ENCODE measurements around the gene ATG16L2.

The ATG16L2 gene

DNA sequence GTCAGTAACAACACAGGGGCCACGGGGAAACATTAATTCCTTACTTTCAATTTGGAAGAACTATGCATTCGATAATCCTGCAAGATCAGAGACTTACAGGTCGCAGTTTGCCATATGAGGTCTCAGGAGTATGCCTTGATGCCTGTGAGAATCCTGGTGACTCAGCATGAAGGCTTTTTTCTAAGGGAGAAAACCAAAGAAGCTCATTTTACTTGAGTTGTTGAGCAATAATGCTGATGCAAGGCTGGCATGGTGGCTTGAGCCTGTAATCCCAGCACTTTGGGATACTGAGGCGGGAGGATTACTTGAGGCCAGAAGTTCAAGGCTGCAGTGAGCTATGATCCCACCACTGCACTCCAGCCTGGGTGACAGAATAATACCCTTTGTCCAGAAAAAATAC lies 26.6 kb downstream of the ATG16L2 start:
- no peak for DNase-seq (ENCODE audit: insufficient read length, low spot score)
- no peak for FAIRE-seq
- TF ChIP-seq, protein P1, sequence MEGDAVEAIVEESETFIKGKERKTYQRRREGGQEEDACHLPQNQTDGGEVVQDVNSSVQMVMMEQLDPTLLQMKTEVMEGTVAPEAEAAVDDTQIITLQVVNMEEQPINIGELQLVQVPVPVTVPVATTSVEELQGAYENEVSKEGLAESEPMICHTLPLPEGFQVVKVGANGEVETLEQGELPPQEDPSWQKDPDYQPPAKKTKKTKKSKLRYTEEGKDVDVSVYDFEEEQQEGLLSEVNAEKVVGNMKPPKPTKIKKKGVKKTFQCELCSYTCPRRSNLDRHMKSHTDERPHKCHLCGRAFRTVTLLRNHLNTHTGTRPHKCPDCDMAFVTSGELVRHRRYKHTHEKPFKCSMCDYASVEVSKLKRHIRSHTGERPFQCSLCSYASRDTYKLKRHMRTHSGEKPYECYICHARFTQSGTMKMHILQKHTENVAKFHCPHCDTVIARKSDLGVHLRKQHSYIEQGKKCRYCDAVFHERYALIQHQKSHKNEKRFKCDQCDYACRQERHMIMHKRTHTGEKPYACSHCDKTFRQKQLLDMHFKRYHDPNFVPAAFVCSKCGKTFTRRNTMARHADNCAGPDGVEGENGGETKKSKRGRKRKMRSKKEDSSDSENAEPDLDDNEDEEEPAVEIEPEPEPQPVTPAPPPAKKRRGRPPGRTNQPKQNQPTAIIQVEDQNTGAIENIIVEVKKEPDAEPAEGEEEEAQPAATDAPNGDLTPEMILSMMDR (IDR thresholded peaks at IDR 0.05; ENCODE audit: insufficient read depth, missing control alignments), result no peak

DNA sequence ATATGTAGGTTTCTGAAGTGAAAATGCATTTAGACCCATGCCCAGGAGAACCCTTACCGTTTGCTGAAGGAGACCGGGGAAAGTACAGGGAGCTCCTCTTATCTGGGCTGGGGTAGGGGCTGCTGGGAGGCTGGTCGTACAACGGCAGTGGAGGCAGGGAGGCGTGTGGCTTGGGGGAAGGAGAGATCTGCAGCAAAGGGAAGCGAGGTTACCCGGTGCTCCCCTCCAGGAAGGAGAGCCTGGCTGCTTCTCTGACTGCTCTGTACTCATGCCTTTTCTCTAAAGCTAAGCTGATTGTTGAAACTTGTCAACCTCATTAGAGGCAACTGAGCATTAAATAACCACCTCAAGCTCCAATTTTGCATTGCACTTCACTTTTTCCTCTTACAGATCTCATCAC lies 27.2 kb downstream of the ATG16L2 start:
- FAIRE-seq (no peak), DNase-seq (ENCODE audit: insufficient read length, low spot score) (no peak)
- TF ChIP-seq, protein P1 (IDR thresholded peaks at IDR 0.05; ENCODE audit: insufficient read depth, missing control alignments), result no peak

DNA sequence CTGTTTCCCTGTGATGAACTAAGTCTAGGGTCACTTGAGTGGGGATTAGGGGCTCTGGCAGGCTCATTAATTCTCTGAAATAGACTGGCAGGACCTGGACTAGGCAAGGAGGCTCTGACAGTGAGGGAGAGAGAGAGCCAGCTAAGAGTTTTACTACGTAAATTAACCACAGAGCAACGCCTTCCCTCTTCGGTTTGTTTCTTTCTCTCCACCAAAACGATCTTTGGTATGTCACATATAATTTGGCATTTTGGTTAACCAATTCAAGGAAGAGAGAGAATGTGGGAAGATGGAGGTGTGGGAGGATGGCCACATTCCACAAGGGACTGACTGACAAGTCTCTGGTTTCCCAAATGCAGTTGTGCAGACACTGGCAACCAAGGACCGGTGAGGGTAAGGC lies 27.9 kb downstream of the ATG16L2 start:
- DNase-seq (ENCODE audit: insufficient read length, low spot score), result no peak
- TF ChIP-seq, protein P1 (IDR thresholded peaks at IDR 0.05; ENCODE audit: insufficient read depth, missing control alignments), result no peak
- FAIRE-seq, result no peak

DNA sequence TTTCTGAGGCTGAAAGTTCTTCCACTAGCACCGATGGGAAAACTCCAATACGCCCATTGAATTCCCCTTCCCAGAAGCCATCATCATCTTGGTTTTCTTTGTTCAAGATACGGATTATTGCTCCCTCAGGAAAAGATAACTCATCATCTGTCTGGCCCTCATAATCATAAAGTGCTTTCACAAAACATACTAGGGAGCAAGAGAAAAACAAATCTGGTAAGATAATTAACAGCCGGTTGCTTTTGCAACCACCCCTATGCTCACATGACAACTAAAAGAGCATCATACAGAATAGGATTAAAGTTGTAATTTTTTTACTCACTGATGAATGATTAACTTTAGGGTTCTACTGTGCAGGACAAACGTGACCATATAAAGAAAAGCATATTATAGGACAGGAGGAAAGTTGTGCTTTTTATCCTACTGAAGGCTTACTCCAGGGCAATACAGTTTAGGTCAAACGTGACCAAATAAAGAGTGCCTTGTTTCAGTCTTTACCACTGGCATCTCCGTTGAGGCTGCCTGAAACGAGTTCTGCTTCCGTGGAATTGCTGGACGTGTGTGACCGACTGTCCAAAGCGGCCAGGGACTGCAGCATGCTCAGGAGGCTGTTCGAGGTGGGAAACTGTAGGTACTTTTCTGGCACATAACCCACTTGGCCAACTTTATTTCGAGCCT lies 28.6 kb downstream of the ATG16L2 start:
- TF ChIP-seq, protein P1 (IDR thresholded peaks at IDR 0.05; ENCODE audit: insufficient read depth, missing control alignments), result no peak
- DNase-seq (ENCODE audit: insufficient read length, low spot score) (no peak), FAIRE-seq (no peak)

DNA sequence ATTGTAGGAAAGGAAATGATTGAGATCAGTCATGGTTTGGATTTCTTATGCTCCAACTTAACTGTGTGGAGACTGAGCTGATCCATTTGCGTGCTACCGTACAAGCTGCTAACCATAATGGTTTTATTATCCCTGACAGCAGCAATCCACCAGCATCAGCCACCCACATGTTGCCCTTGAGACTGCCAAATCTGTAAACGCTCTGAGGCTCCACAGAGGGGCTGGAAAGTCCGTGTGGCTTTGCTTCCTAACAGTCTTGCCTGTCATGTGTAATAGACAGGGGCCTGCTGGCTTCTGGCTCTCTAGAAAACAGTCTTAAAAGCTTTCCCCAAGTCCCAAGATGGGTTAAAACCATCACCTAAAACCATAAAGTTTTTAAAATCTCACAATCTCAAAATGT lies 30.1 kb downstream of the ATG16L2 start:
- no peak for FAIRE-seq
- TF ChIP-seq, protein P1 (IDR thresholded peaks at IDR 0.05; ENCODE audit: insufficient read depth, missing control alignments), result no peak
- DNase-seq (ENCODE audit: insufficient read length, low spot score), result no peak

DNA sequence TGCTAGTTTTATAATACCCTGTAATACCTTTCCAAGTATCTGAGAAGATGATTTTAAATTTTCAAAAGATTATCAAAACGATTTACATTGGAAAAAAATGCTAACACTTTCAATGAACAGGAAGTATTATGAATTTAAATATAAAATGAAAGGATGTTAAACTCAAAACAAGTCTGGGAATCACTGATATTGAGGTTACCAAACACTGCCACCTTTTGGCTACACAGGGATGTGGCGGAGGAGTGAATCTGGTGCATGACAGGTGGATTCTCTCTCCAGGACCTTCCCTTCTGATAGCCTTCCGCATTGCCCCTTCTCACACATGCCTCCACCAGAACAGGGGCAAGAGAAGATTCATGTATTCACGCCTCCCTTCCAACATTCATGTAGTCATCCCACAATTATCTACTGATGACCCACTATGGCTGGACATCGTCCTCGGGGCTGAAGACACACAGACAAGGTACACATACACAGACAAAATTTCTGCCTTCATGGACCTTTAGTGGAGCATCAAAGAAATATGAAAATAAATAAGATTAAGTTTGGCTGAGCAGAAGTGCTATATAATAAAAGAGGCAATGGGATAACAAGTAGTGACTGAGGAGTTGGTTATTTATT lies 34.7 kb downstream of the ATG16L2 start:
- FAIRE-seq (no peak), DNase-seq (ENCODE audit: insufficient read length, low spot score) (no peak)
- TF ChIP-seq, protein P1 (IDR thresholded peaks at IDR 0.05; ENCODE audit: insufficient read depth, missing control alignments), result peak; percentile 73

DNA sequence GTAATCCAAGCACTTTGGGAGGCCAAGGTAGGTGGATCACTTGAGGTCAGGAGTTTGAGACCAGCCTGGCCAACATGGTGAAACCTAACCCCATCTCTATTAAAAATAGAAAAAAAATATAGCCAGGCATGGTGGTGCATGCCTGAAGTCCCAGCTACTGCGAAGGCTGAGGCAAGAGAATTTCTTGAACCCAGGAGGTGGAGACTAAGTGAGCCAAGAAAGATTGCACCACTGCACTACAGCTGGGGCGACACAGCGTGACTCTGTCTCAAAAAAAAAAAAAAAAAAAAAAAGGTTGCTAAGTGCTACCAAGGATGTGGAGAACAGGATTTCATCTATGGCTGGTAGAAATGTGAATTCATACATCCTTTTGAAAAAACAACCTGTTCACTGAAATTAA lies 36.6 kb downstream of the ATG16L2 start:
- TF ChIP-seq, protein P1 (IDR thresholded peaks at IDR 0.05; ENCODE audit: insufficient read depth, missing control alignments), result no peak
- no peak for DNase-seq (ENCODE audit: insufficient read length, low spot score)
- FAIRE-seq, result no peak
